PC-3 (cell line): ENCODE measurements around the gene FUT7. TPM values are rescaled to one million over a fixed set of nuclear protein-coding genes. Genes with fewer than 3 reads are reported as not detected.

Experiments
- ATAC-seq: fragments of 200-7000 bp; cut with Tn5 transposase; 2 replicates; pipeline ENCODE4 v1.9.1; 2020; ENCODE audit warnings: mild to moderate bottlenecking, moderate library complexity
- BruUV-seq: library from RNA; stranded (reverse); fragments of 400-500 nt; replicated peaks from 2 replicates; lab custom pipeline; 2021; lab: Mats Ljungman, UMichigan
- CTCF ChIA-PET: fragments of 300-600 bp; sonication (Branson Sonifier 250); formaldehyde crosslinking; loops from one replicate; lab custom pipeline; 2022; ENCODE audit warnings: antibody characterized with exemption; lab: Charles Lee
- POLR2A ChIA-PET: fragments of 300-600 bp; sonication (Branson Sonifier 250); formaldehyde crosslinking; loops from one replicate; lab custom pipeline; 2022; ENCODE audit warnings: antibody characterized with exemption; ENCODE audit not compliant: unreplicated experiment; lab: Charles Lee
- DNase-seq: peaks from one replicate; pipeline ENCODE4 v3.0.0-alpha.2; 2015
- H2AFZ ChIP-seq: fragments of 300-600 bp; sonication (generic); 2 replicates; pipeline ENCODE4 v1.6.0; 2016; ENCODE audit warnings: antibody characterized with exemption, low read length
- H3F3A ChIP-seq: fragments of 300-600 bp; sonication (generic); one replicate; pipeline ENCODE4 v1.6.0; 2017; ENCODE audit warnings: antibody characterized with exemption, low read length, control low read depth, mild to moderate bottlenecking; ENCODE audit not compliant: unreplicated experiment
- H3K27ac ChIP-seq: fragments of 300-600 bp; sonication (generic); 2 replicates; pipeline ENCODE4 v1.5.1; 2016; ENCODE audit warnings: mild to moderate bottlenecking, low read length
- H3K27me3 ChIP-seq: fragments of 300-600 bp; sonication (generic); 2 replicates; pipeline ENCODE4 v1.6.1; 2016; ENCODE audit warnings: low read length, mixed read lengths
- H3K36me3 ChIP-seq: fragments of 300-600 bp; sonication (generic); 2 replicates; pipeline ENCODE4 v1.6.1; 2016; ENCODE audit warnings: low read depth, mixed run types, low read length, mixed read lengths
- H3K4me1 ChIP-seq: fragments of 300-600 bp; sonication (generic); 2 replicates; pipeline ENCODE4 v1.5.1; 2016; ENCODE audit warnings: low read length; ENCODE audit not compliant: insufficient read depth
- H3K4me2 ChIP-seq: fragments of 300-600 bp; sonication (generic); 2 replicates; pipeline ENCODE4 v1.6.0; 2016; ENCODE audit warnings: low read length
- H3K4me3 ChIP-seq: fragments of 300-600 bp; sonication (generic); 2 replicates; pipeline ENCODE4 v1.5.1; 2016; ENCODE audit warnings: mild to moderate bottlenecking, low read length, mixed read lengths
- H3K79me2 ChIP-seq: fragments of 300-600 bp; sonication (generic); 2 replicates; pipeline ENCODE4 v1.6.1; 2017; ENCODE audit warnings: low read length, mixed read lengths
- H3K9ac ChIP-seq: fragments of 300-600 bp; sonication (generic); 2 replicates; pipeline ENCODE4 v1.6.0; 2016; ENCODE audit warnings: mild to moderate bottlenecking, low read length
- H3K9me2 ChIP-seq: fragments of 300-600 bp; sonication (generic); replicated peaks from 2 replicates; pipeline ENCODE4 v1.6.1; 2016; ENCODE audit warnings: mixed run types, low read length, mixed read lengths
- H3K9me3 ChIP-seq: fragments of 300-600 bp; sonication (generic); 2 replicates; pipeline ENCODE4 v1.6.1; 2016; ENCODE audit warnings: low read length, mixed read lengths
- H4K20me1 ChIP-seq: fragments of 300-600 bp; sonication (generic); 2 replicates; pipeline ENCODE4 v1.6.1; 2016; ENCODE audit warnings: low read length, mixed read lengths
- CTCF ChIP-seq: fragments of 300-600 bp; sonication (generic); conservative IDR thresholded peaks from 2 replicates; pipeline ENCODE4 v1.5.1; 2017; ENCODE audit warnings: antibody characterized with exemption, low read depth, mild to moderate bottlenecking, low read length
- EZH2 ChIP-seq: fragments of 300-600 bp; sonication (generic); IDR thresholded peaks from one replicate; pipeline ENCODE4 v1.6.1; 2017; ENCODE audit warnings: antibody characterized with exemption, mild to moderate bottlenecking, low read length; ENCODE audit not compliant: unreplicated experiment
- EZH2phosphoT487 ChIP-seq: fragments of 300-600 bp; sonication (generic); IDR thresholded peaks from 2 replicates; pipeline ENCODE4 v1.6.1; 2018; ENCODE audit warnings: mild to moderate bottlenecking, antibody characterized with exemption, low read length, borderline replicate concordance
- intact Hi-C: fragments of 100-400 bp; cut with micrococcal nuclease; formaldehyde crosslinking; loops from 2 replicates; pipeline ENCODE4 v1.9.0; 2023
- total RNA-seq: library from RNA; depleted of rRNA; stranded (reverse); fragments of >200 nt; gene quantifications from 2 replicates; pipeline ENCODE4 v1.2.3, GENCODE V29; 2014

Gene FUT7
- total RNA-seq, 1 experiment from 2014 or later: not detected

DNA sequence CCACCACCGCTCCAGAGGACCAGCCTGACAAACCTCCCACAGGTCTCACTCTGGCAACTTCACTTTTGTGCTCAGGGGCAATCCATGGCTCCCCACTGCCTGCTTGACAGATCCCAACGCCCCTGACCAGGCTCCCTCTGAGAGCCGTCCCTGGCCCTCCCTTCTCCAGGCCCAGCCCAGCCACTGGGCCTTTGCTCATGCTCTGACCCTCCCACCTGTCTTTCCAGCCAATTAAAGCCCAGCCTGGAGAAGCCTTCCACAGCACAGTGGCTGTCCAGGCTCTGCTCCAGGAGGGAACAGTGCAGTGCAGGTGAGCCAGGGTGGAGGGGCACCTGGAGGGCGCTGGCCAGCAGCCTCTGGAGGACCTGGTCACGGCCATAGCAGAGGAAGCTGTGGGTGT lies 18.7 kb upstream of the FUT7 start:
- ChIA-PET POLR2A (no interaction called here), CTCF (no interaction called here)
- DNase-seq (no peak), ATAC-seq (no peak)
- no peaks in the 10 kb centered on the region for H3K36me3 ChIP-seq
- H3K27me3 ChIP-seq: no peaks in the 10 kb centered on the region
- H2AFZ ChIP-seq: no peak overlapping the region
- peaks cover 14% of the 10 kb centered on the region for H3K4me1 ChIP-seq
- no peak overlapping the region for H3K4me3 ChIP-seq
- H3K27ac ChIP-seq: no peak overlapping the region
- H3K9me3 ChIP-seq: no peaks in the 10 kb centered on the region
- BruUV-seq: no TSS peak
- TF ChIP-seq CTCF (no peak), EZH2phosphoT487 (no peak), EZH2 (no peak)
- no peaks in the 10 kb centered on the region for H4K20me1 ChIP-seq
- H3K4me2 ChIP-seq: no peak overlapping the region
- intact Hi-C loops: no loop called here
- H3K9me2 ChIP-seq: no peaks in the 10 kb centered on the region
- no peaks in the 10 kb centered on the region for H3F3A ChIP-seq
- H3K79me2 ChIP-seq: no peaks in the 10 kb centered on the region
- H3K9ac ChIP-seq: no peak overlapping the region

DNA sequence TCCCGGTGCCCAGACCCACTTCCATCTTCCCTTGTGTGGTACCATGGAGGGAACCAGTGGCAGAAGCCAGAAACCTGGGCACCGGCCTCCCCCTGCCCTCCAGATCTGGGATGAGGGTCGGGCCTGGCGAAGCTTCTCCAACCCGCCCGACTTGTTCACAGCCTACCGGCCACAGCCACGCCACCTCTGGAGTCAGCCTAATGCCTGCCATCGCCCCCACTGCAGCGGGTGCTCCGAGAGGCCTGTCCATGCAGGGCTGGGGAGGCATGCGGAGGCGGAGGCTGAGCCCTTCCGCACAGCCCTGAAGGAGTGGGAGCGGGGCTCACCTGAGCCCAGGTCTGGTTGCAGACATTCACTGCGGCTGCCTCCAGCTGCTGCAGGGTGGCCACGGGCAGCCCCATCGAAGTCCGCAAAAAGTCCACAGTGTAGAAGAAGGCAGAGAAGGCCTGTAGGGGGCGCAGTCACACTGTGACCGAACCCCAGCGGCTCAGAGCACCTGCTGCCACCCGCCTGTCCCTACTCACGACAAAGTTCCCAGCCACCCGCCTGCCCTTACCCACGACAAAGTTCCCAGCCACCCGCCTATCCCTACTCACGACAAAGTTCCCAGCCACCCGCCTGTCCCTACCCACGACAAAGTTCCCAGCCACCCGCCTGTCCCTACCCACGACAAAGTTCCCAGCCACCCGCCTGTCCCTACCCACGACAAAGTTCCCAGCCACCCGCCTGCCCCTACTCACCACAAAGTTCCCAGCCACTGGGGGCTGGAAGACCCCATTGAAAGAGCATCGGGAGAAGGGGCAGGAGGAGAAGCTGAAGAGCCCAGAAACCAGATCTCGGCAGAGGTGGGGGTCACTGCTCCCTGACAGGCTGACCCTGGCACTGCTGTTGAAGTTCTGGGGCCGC lies 17.9 kb upstream of the FUT7 start:
- Histone ChIP-seq H3K9me3 (no peaks in the 10 kb centered on the region), H4K20me1 (no peaks in the 10 kb centered on the region), H3K9ac (no peak overlapping the region), H3K4me2 (no peak overlapping the region), H3K9me2 (no peaks in the 10 kb centered on the region), H2AFZ (no peak overlapping the region), H3K27me3 (no peaks in the 10 kb centered on the region), H3K4me1 (peaks cover 6% of the 10 kb centered on the region), H3F3A (no peaks in the 10 kb centered on the region), H3K36me3 (no peaks in the 10 kb centered on the region), H3K79me2 (peaks cover 7% of the 10 kb centered on the region), H3K4me3 (no peak overlapping the region), H3K27ac (no peak overlapping the region)
- intact Hi-C loops: loop anchor here (2.0 kb wide), 1 partner anchor 17 kb away; no protein-coding TSS in a partner anchor
- ChIA-PET CTCF (interaction anchor here (0.7 kb wide), 1 partner anchor 21 kb away, joined by 3 read pairs; the partner anchor contains the start of gene SAPCD2), POLR2A (no interaction called here)
- DNase-seq: peak; percentile 64
- ATAC-seq: peak; percentile 54
- TF ChIP-seq EZH2phosphoT487 (no peak), CTCF (peak; percentile 60)
- BruUV-seq: no TSS peak
